Gastroesophageal sphincter (tissue), 3 donors: ENCODE results near the gene NBEA.

Experiments
- CTCF ChIP-seq, 4 experiments: fragments of 200-600 bp in 2 of 4; fragments of 450-650 bp in 2 of 4; sonication (generic) in 1 of 4; IDR thresholded peaks; one replicate each; pipeline ENCODE4 v1.5.1; 2017 to 2019; ENCODE audit warnings: antibody characterized with exemption in 4 of 4, mild to moderate bottlenecking in 2 of 4, moderate library complexity in 2 of 4
- EP300 ChIP-seq: sonication (generic); formaldehyde crosslinking; IDR thresholded peaks from one replicate; pipeline ENCODE4 v1.6.1; 2017; ENCODE audit warnings: antibody characterized with exemption, mild to moderate bottlenecking
- POLR2A ChIP-seq, 2 donors: fragments of 450-650 bp; IDR thresholded peaks; one replicate each; pipeline ENCODE4 v1.6.1; 2017; ENCODE audit warnings: antibody characterized with exemption in 2 of 2, mild to moderate bottlenecking in 2 of 2, moderate library complexity in 1 of 2

- TF ChIP-seq CTCF (IDR thresholded peaks at IDR 0.05) (no peak), POLR2A (IDR thresholded peaks at IDR 0.05) (no peak), EP300 (no peak)
Measured at GRCh38 chr13:35649162-35649561, 707.1 kb downstream of the NBEA start.
